Fibroblast of lung (primary cell): ENCODE measurements around the gene PLA2G5.

ENCODE experiments used
- EZH2 ChIP-seq: IDR thresholded peaks from 2 replicates; pipeline ENCODE4 v1.5.1; 2012; ENCODE audit warnings: low read length, control low read depth, mild to moderate bottlenecking; ENCODE audit errors: missing control alignments
- TF ChIP-seq, protein P1 (sequence below), 2 donors: IDR thresholded peaks in 1 of 2; conservative IDR thresholded peaks in 1 of 2; 1 replicate in 1 of 2; 2 replicates in 1 of 2; pipeline ENCODE4 v1.5.1; 2011 to 2012; ENCODE audit warnings: low read length in 2 of 2, control low read depth in 1 of 2, inconsistent platforms in 1 of 2, low read depth in 1 of 2, mild to moderate bottlenecking in 1 of 2

DNA sequence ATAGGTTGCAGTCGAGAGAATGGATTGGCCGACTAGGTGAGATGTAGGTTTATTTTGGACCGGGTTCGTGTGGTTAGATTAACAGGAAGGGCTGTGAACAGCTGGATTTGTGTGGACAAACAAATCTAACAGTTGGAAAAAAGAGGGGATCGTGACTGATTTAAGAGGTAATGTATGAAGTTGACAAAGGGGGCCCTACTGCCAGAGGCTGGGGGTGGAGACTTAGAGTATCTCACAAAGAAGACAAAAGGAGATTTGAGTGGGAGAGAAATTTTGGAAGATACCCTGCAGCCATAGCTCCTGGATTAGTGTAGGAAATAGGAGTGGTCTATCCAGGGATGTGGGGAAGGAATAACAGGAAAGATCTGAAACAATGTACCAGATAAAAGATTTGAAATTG lies 38.8 kb upstream of the PLA2G5 start:
- no peak for TF ChIP-seq EZH2
- TF ChIP-seq, protein P1, sequence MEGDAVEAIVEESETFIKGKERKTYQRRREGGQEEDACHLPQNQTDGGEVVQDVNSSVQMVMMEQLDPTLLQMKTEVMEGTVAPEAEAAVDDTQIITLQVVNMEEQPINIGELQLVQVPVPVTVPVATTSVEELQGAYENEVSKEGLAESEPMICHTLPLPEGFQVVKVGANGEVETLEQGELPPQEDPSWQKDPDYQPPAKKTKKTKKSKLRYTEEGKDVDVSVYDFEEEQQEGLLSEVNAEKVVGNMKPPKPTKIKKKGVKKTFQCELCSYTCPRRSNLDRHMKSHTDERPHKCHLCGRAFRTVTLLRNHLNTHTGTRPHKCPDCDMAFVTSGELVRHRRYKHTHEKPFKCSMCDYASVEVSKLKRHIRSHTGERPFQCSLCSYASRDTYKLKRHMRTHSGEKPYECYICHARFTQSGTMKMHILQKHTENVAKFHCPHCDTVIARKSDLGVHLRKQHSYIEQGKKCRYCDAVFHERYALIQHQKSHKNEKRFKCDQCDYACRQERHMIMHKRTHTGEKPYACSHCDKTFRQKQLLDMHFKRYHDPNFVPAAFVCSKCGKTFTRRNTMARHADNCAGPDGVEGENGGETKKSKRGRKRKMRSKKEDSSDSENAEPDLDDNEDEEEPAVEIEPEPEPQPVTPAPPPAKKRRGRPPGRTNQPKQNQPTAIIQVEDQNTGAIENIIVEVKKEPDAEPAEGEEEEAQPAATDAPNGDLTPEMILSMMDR (conservative IDR thresholded peaks at IDR 0.05 in 1 of 2, IDR thresholded peaks at IDR 0.05 in 1 of 2; ENCODE audit: low read depth in 1 of 2, low read length in 2 of 2): no peak
